ENCODE results near the gene CD34. TPM values are rescaled to one million over a fixed set of nuclear protein-coding genes. Genes with fewer than 3 reads are reported as not detected.

The CD34 gene
- total and polyA plus RNA-seq, 2 donors (not counting 1 experiment from before 2014, with no cell fraction given), result under 0.01 to 0.51 TPM

GRCh38 chr1:207925210-207925609 lies 14.3 kb upstream of the CD34 start:
- DNase-seq (ENCODE audit: low read depth in 2 of 2), result peak; percentile 13 to 21
- H3K36me3 ChIP-seq (ENCODE audit: control insufficient read depth, insufficient read depth, low read length), result no peaks in the 10 kb centered on the region
- peak overlapping the region; percentile 28 for H2AFZ ChIP-seq (ENCODE audit: low read length)
- TF ChIP-seq EZH2 (IDR thresholded peaks at IDR 0.05; ENCODE audit: low read length, missing control alignments) (no peak), CTCF (conservative IDR thresholded peaks at IDR 0.05 in 1 of 2, IDR thresholded peaks at IDR 0.05 in 1 of 2; ENCODE audit: low read depth in 1 of 2, low read length in 2 of 2) (no peak)
- H3K9me3 ChIP-seq (ENCODE audit: control insufficient read depth, insufficient read depth, low read depth, low read length), result no peaks in the 10 kb centered on the region
- no peaks in the 10 kb centered on the region for H3K27me3 ChIP-seq (ENCODE audit: control insufficient read depth, insufficient read depth, low read length)
- peak overlapping the region; percentile 39 for H3K4me2 ChIP-seq (ENCODE audit: extremely low read depth, insufficient read depth, low read length)
- no peak overlapping the region for H3K9ac ChIP-seq (ENCODE audit: insufficient read depth, low read length)
- H3K4me1 ChIP-seq (ENCODE audit: control insufficient read depth, extremely low read depth, insufficient read depth, low read length), result no peaks in the 10 kb centered on the region
- no peak overlapping the region for H3K27ac ChIP-seq (ENCODE audit: insufficient read depth, low read length)
- H4K20me1 ChIP-seq (ENCODE audit: control insufficient read depth, extremely low read depth, insufficient read depth, low read length), result no peaks in the 10 kb centered on the region
- H3K79me2 ChIP-seq (ENCODE audit: control insufficient read depth, insufficient read depth, low read length), result no peaks in the 10 kb centered on the region
- H3K4me3 ChIP-seq (replicated peaks in 1 of 4; ENCODE audit: control extremely low read depth in 1 of 4, insufficient read depth in 1 of 4, low read depth in 3 of 4, low read length in 4 of 4), result no peak overlapping the region

- Histone ChIP-seq H3K9ac (ENCODE audit: insufficient read depth, low read length) (no peak overlapping the region), H3K27me3 (ENCODE audit: control insufficient read depth, insufficient read depth, low read length) (peaks cover 2% of the 10 kb centered on the region), H2AFZ (ENCODE audit: low read length) (no peak overlapping the region), H4K20me1 (ENCODE audit: control insufficient read depth, extremely low read depth, insufficient read depth, low read length) (no peaks in the 10 kb centered on the region), H3K4me3 (replicated peaks in 1 of 4; ENCODE audit: control extremely low read depth in 1 of 4, insufficient read depth in 1 of 4, low read depth in 3 of 4, low read length in 4 of 4) (no peak overlapping the region), H3K79me2 (ENCODE audit: control insufficient read depth, insufficient read depth, low read length) (no peaks in the 10 kb centered on the region), H3K27ac (ENCODE audit: insufficient read depth, low read length) (no peak overlapping the region), H3K9me3 (ENCODE audit: control insufficient read depth, insufficient read depth, low read depth, low read length) (no peaks in the 10 kb centered on the region), H3K4me1 (ENCODE audit: control insufficient read depth, extremely low read depth, insufficient read depth, low read length) (no peaks in the 10 kb centered on the region), H3K36me3 (ENCODE audit: control insufficient read depth, insufficient read depth, low read length) (no peaks in the 10 kb centered on the region), H3K4me2 (ENCODE audit: extremely low read depth, insufficient read depth, low read length) (no peak overlapping the region)
- no peak for DNase-seq (ENCODE audit: low read depth in 2 of 2)
- TF ChIP-seq CTCF (conservative IDR thresholded peaks at IDR 0.05 in 1 of 2, IDR thresholded peaks at IDR 0.05 in 1 of 2; ENCODE audit: low read depth in 1 of 2, low read length in 2 of 2) (no peak), EZH2 (IDR thresholded peaks at IDR 0.05; ENCODE audit: low read length, missing control alignments) (no peak)
Measured at GRCh38 chr1:207923561-207923960, 12.6 kb upstream of the CD34 start.

- H4K20me1 ChIP-seq (ENCODE audit: control insufficient read depth, extremely low read depth, insufficient read depth, low read length), result no peaks in the 10 kb centered on the region
- H3K4me3 ChIP-seq (replicated peaks in 1 of 4; ENCODE audit: control extremely low read depth in 1 of 4, insufficient read depth in 1 of 4, low read depth in 3 of 4, low read length in 4 of 4), result no peak overlapping the region
- H3K36me3 ChIP-seq (ENCODE audit: control insufficient read depth, insufficient read depth, low read length), result no peaks in the 10 kb centered on the region
- no peak for TF ChIP-seq CTCF (conservative IDR thresholded peaks at IDR 0.05 in 1 of 2, IDR thresholded peaks at IDR 0.05 in 1 of 2; ENCODE audit: low read depth in 1 of 2, low read length in 2 of 2)
- peak; percentile 33 for TF ChIP-seq EZH2 (IDR thresholded peaks at IDR 0.05; ENCODE audit: low read length, missing control alignments)
- H3K9ac ChIP-seq (ENCODE audit: insufficient read depth, low read length), result no peak overlapping the region
- H3K27me3 ChIP-seq (ENCODE audit: control insufficient read depth, insufficient read depth, low read length), result peaks cover 2% of the 10 kb centered on the region
- no peaks in the 10 kb centered on the region for H3K79me2 ChIP-seq (ENCODE audit: control insufficient read depth, insufficient read depth, low read length)
- no peak overlapping the region for H2AFZ ChIP-seq (ENCODE audit: low read length)
- no peaks in the 10 kb centered on the region for H3K4me1 ChIP-seq (ENCODE audit: control insufficient read depth, extremely low read depth, insufficient read depth, low read length)
- DNase-seq (ENCODE audit: low read depth in 2 of 2), result no peak
- no peaks in the 10 kb centered on the region for H3K9me3 ChIP-seq (ENCODE audit: control insufficient read depth, insufficient read depth, low read depth, low read length)
- H3K4me2 ChIP-seq (ENCODE audit: extremely low read depth, insufficient read depth, low read length), result no peak overlapping the region
- no peak overlapping the region for H3K27ac ChIP-seq (ENCODE audit: insufficient read depth, low read length)
Measured at GRCh38 chr1:207923121-207923520, 12.2 kb upstream of the CD34 start.
